Neural cell (in vitro differentiated cells): ENCODE measurements around the gene RAB22A. TPM values are rescaled to one million over a fixed set of nuclear protein-coding genes. Genes with fewer than 3 reads are reported as not detected.

Experiments used
- H2AFZ ChIP-seq: fragments of 200-600, 300-800 bp; sonication (generic), shearing (Covaris generic); 2 replicates; pipeline ENCODE4 v1.6.0; 2014; ENCODE audit warnings: low read depth, mild to moderate bottlenecking, antibody characterized with exemption, low read length, moderate library complexity
- H3F3A ChIP-seq: fragments of 200-600 bp; shearing (Covaris generic); 2 replicates; pipeline ENCODE4 v1.6.1; 2016; ENCODE audit warnings: mild to moderate bottlenecking, moderate library complexity, mixed read lengths, antibody characterized with exemption, low read length; ENCODE audit not compliant: insufficient read depth, poor library complexity, severe bottlenecking
- H3K27ac ChIP-seq: fragments of 200-600, 300-800 bp; sonication (generic), shearing (Covaris generic); 2 replicates; pipeline ENCODE4 v1.5.1; 2014; ENCODE audit warnings: mild to moderate bottlenecking, low read length, moderate library complexity
- H3K27me3 ChIP-seq: fragments of 300-800, 200-600 bp; sonication (generic), shearing (Covaris generic); 2 replicates; pipeline ENCODE4 v1.6.0; 2014; ENCODE audit warnings: mild to moderate bottlenecking, low read depth, low read length, moderate library complexity; ENCODE audit not compliant: insufficient read depth
- H3K36me3 ChIP-seq: fragments of 300-800, 200-600 bp; sonication (generic), shearing (Covaris generic); 2 replicates; pipeline ENCODE4 v1.5.1; 2014; ENCODE audit warnings: mild to moderate bottlenecking, antibody characterized with exemption, low read length, moderate library complexity; ENCODE audit not compliant: insufficient read depth
- H3K4me2 ChIP-seq: fragments of 300-800, 200-600 bp; sonication (generic), shearing (Covaris generic); 2 replicates; pipeline ENCODE4 v1.6.0; 2014; ENCODE audit warnings: mild to moderate bottlenecking, low read length
- H3K4me3 ChIP-seq: fragments of 300-800, 200-600 bp; sonication (generic), shearing (Covaris generic); 2 replicates; pipeline ENCODE4 v1.5.1; 2014; ENCODE audit warnings: mild to moderate bottlenecking, low read length, moderate library complexity
- H3K79me2 ChIP-seq: fragments of 200-600 bp; shearing (Covaris generic); replicated peaks from 2 replicates; pipeline ENCODE4 v1.6.0; 2014; ENCODE audit warnings: mild to moderate bottlenecking, low read length, moderate library complexity; ENCODE audit not compliant: insufficient read depth
- H3K9ac ChIP-seq: fragments of 300-800, 200-600 bp; sonication (generic), shearing (Covaris generic); 2 replicates; pipeline ENCODE4 v1.6.1; 2016; ENCODE audit warnings: mild to moderate bottlenecking, low read length, mixed read lengths
- H3K9me2 ChIP-seq: fragments of 200-600 bp; shearing (Covaris generic); 2 replicates; pipeline ENCODE4 v1.6.1; 2016; ENCODE audit warnings: mild to moderate bottlenecking, low read length, mixed read lengths; ENCODE audit not compliant: insufficient read depth
- H3K9me3 ChIP-seq: fragments of 200-600, 300-800 bp; sonication (generic), shearing (Covaris generic); 2 replicates; pipeline ENCODE4 v1.6.1; 2016; ENCODE audit warnings: mild to moderate bottlenecking, mixed run types, low read length, moderate library complexity, mixed read lengths
- H4K20me1 ChIP-seq: fragments of 200-600 bp; shearing (Covaris generic); 2 replicates; pipeline ENCODE4 v1.6.1; 2016; ENCODE audit warnings: mild to moderate bottlenecking, mixed run types; ENCODE audit not compliant: insufficient read depth
- CTCF ChIP-seq: fragments of 450-650 bp; IDR thresholded peaks from 2 replicates; pipeline ENCODE4 v1.5.1; 2014; ENCODE audit warnings: antibody characterized with exemption, mild to moderate bottlenecking, moderate library complexity; ENCODE audit not compliant: poor library complexity, severe bottlenecking
- EP300 ChIP-seq: fragments of 450-650 bp; conservative IDR thresholded peaks from 2 replicates; pipeline ENCODE4 v1.6.1; 2014; ENCODE audit warnings: antibody characterized with exemption, mild to moderate bottlenecking, moderate library complexity; ENCODE audit not compliant: poor library complexity, severe bottlenecking
- EZH2 ChIP-seq: fragments of 200-600, 300-800 bp; shearing (Covaris generic), sonication (generic); IDR thresholded peaks from 2 replicates; pipeline ENCODE4 v1.6.1; 2014; ENCODE audit warnings: antibody characterized with exemption, low read length, borderline replicate concordance, mild to moderate bottlenecking; ENCODE audit not compliant: insufficient read depth, poor library complexity, severe bottlenecking
- MXI1 ChIP-seq: fragments of 450-650 bp; conservative IDR thresholded peaks from 2 replicates; pipeline ENCODE4 v1.6.1; 2014; ENCODE audit warnings: antibody characterized with exemption, mild to moderate bottlenecking; ENCODE audit not compliant: poor library complexity, severe bottlenecking
- POLR2AphosphoS5 ChIP-seq: IDR thresholded peaks from 2 replicates; pipeline ENCODE4 v1.6.1; 2012
- RAD21 ChIP-seq: fragments of 450-650 bp; conservative IDR thresholded peaks from 2 replicates; pipeline ENCODE4 v1.6.1; 2014; ENCODE audit warnings: antibody characterized with exemption, mild to moderate bottlenecking, moderate library complexity
- REST ChIP-seq: IDR thresholded peaks from 2 replicates; pipeline ENCODE4 v1.6.1; 2012; ENCODE audit warnings: borderline replicate concordance
- SMC3 ChIP-seq: fragments of 450-650 bp; conservative IDR thresholded peaks from 2 replicates; pipeline ENCODE4 v1.6.1; 2014; ENCODE audit warnings: antibody characterized with exemption, mild to moderate bottlenecking, moderate library complexity; ENCODE audit not compliant: poor library complexity
- TAF1 ChIP-seq: IDR thresholded peaks from 2 replicates; pipeline ENCODE4 v1.6.1; 2012; ENCODE audit warnings: low read depth
- polyA minus RNA-seq: library from RNA; depleted of rRNA, polyadenylated mRNA; stranded (reverse); fragments of >200 nt; gene quantifications from 2 replicates; pipeline ENCODE4 v1.2.3, GENCODE V29; 2014
- polyA plus RNA-seq: library from polyadenylated mRNA; depleted of rRNA; stranded (reverse); fragments of >200 nt; gene quantifications from 2 replicates; pipeline ENCODE4 v1.2.3, GENCODE V29; 2014

The RAB22A gene
- polyA plus RNA-seq (14.5 and 15.7 TPM in 2 replicates), polyA minus RNA-seq (25.8 and 31.8 TPM in 2 replicates)

GRCh38 chr20:58309591-58310290, at the start of gene RAB22A:
RAB22A (plus strand) TSS chr20:58309715; CDS start chr20:58309977, 262 bp downstream.
- no peaks in the 10 kb centered on the region for H4K20me1 ChIP-seq
- peak; percentile 39 for TF ChIP-seq SMC3
- TF ChIP-seq EZH2, result no peak
- TF ChIP-seq RAD21, result peak; percentile 34
- no peak for TF ChIP-seq CTCF
- peak; percentile 22 for TF ChIP-seq EP300
- peak; percentile 76 for TF ChIP-seq MXI1
- peak; percentile 79 for TF ChIP-seq POLR2AphosphoS5
- TF ChIP-seq REST, result peak; percentile 33
- peak; percentile 24 for TF ChIP-seq TAF1

GRCh38 chr20:58260006-58260405, 49.5 kb upstream of the RAB22A start:
- Histone ChIP-seq H3K4me3 (no peak overlapping the region), H3K9me3 (no peaks in the 10 kb centered on the region), H3K27me3 (no peaks in the 10 kb centered on the region), H2AFZ (no peak overlapping the region), H3K9ac (no peak overlapping the region), H3K36me3 (no peaks in the 10 kb centered on the region), H3K27ac (no peak overlapping the region), H3K9me2 (no peaks in the 10 kb centered on the region), H3K4me2 (no peak overlapping the region), H3K79me2 (no peaks in the 10 kb centered on the region), H3F3A (no peaks in the 10 kb centered on the region), H4K20me1 (no peaks in the 10 kb centered on the region)
- TF ChIP-seq TAF1 (no peak), MXI1 (no peak), REST (no peak), SMC3 (no peak), EP300 (no peak), EZH2 (no peak), POLR2AphosphoS5 (no peak), CTCF (no peak), RAD21 (no peak)

More at GRCh38 chr20:58309591-58310290, at the start of gene RAB22A:
- H3F3A ChIP-seq, result peaks cover 3% of the 10 kb centered on the region
- no peaks in the 10 kb centered on the region for H3K36me3 ChIP-seq
- H3K79me2 ChIP-seq, result no peaks in the 10 kb centered on the region
- no peaks in the 10 kb centered on the region for H3K27me3 ChIP-seq
- no peaks in the 10 kb centered on the region for H3K9me3 ChIP-seq
- H3K27ac ChIP-seq, result no peak within 1 kb of the TSS
- H3K4me2 ChIP-seq, result peak within 1 kb of the TSS; percentile 89
- H3K9me2 ChIP-seq, result no peaks in the 10 kb centered on the region
- H3K9ac ChIP-seq, result peak within 1 kb of the TSS; percentile 82
- peak within 1 kb of the TSS; percentile 45 for H2AFZ ChIP-seq
- peak within 1 kb of the TSS; percentile 79 for H3K4me3 ChIP-seq
